Transverse colon (tissue), 4 donors: ENCODE results near the gene IL10RA. TPM values are rescaled to one million over a fixed set of nuclear protein-coding genes. Genes with fewer than 3 reads are reported as not detected.

ENCODE experiments used
- DNase-seq: peaks from one replicate; pipeline ENCODE4 v3.0.0-alpha.2; 2019
- H3K27ac ChIP-seq, 4 donors: fragments of 200-600 bp; sonication (generic); 2 replicates each; pipeline ENCODE4 v1.5.1; 2016 to 2018; ENCODE audit warnings: inconsistent platforms in 4 of 4
- H3K27me3 ChIP-seq: fragments of 200-600 bp; sonication (generic); 2 replicates; pipeline ENCODE4 v1.5.1; 2017; ENCODE audit warnings: inconsistent platforms
- H3K36me3 ChIP-seq, 4 donors: fragments of 200-600 bp; sonication (generic); 2 replicates each; pipeline ENCODE4 v1.5.1; 2017 to 2019; ENCODE audit warnings: inconsistent platforms in 4 of 4
- H3K4me1 ChIP-seq, 4 donors: fragments of 200-600 bp; sonication (generic); 2 replicates each; pipeline ENCODE4 v1.5.1; 2017 to 2020; ENCODE audit warnings: inconsistent platforms in 4 of 4
- H3K4me3 ChIP-seq, 4 donors: fragments of 200-600 bp; sonication (generic); 1 replicate in 1 of 4; 2 replicates in 3 of 4; pipeline versions ENCODE4 v1.5.1 to v1.6.1; 2017 to 2019; ENCODE audit warnings: inconsistent platforms in 4 of 4
- H3K9me3 ChIP-seq, 2 donors: fragments of 200-600 bp; sonication (generic); 2 replicates each; pipeline ENCODE4 v1.5.1; 2017 to 2019; ENCODE audit warnings: inconsistent platforms in 2 of 2
- EP300 ChIP-seq: sonication (generic); formaldehyde crosslinking; IDR thresholded peaks from one replicate; pipeline ENCODE4 v1.6.1; 2017; ENCODE audit warnings: antibody characterized with exemption, low read depth
- POLR2A ChIP-seq: fragments of 450-650 bp; IDR thresholded peaks from one replicate; pipeline ENCODE4 v1.6.1; 2016; ENCODE audit warnings: antibody characterized with exemption, mild to moderate bottlenecking, moderate library complexity
- POLR2AphosphoS5 ChIP-seq, 3 donors: sonication (generic); formaldehyde crosslinking; IDR thresholded peaks; one replicate each; pipeline ENCODE4 v1.6.1; 2016; ENCODE audit warnings: antibody characterized with exemption in 3 of 3
- WGBS, 2 donors: methylation state at CpG; one replicate each; pipeline ENCODE4 v1.1.5; 2018; ENCODE audit warnings: low coverage in 1 of 2; 5-methylcytosine and 5-hydroxymethylcytosine counted together
- in situ Hi-C, 4 donors: fragments of 200-750 bp; cut with MboI; loops; one replicate each; pipeline versions ENCODE4 v1.15.0 to v1.15.1; 2017; ENCODE audit warnings: low sequenced_read_pairs in 3 of 4, low pct_ligation_motif_present in 1 of 4, low pct_unique_long_range_greater_than_20kb in 1 of 4
- intact Hi-C: fragments of 100-400 bp; cut with DNase I; formaldehyde crosslinking; loops from one replicate; pipeline ENCODE4 v1.15.1; 2023; ENCODE audit warnings: low total_unique reads
- total RNA-seq, 4 donors: library from RNA; depleted of rRNA; stranded (reverse); fragments of >200 nt; gene quantifications; one replicate each; pipeline ENCODE4 v1.1.0, GENCODE V29; 2016
- TF ChIP-seq, protein P1 (sequence below), 5 experiments: fragments of 200-600 bp in 3 of 5; fragments of 450-650 bp in 2 of 5; sonication (generic) in 3 of 5; IDR thresholded peaks; 1 replicate in 2 of 5; 2 replicates in 3 of 5; pipeline ENCODE4 v1.5.1; 2016 to 2017; ENCODE audit warnings: antibody characterized with exemption in 5 of 5, inconsistent platforms in 3 of 5, mild to moderate bottlenecking in 2 of 5, moderate library complexity in 1 of 5

Gene IL10RA
- total RNA-seq, 4 donors from 2014 or later, result 2.8 to 25.4 (median 18.4) TPM

- TF ChIP-seq POLR2AphosphoS5 (IDR thresholded peaks at IDR 0.05) (no peak), POLR2A (no peak), EP300 (no peak)
- TF ChIP-seq, protein P1, sequence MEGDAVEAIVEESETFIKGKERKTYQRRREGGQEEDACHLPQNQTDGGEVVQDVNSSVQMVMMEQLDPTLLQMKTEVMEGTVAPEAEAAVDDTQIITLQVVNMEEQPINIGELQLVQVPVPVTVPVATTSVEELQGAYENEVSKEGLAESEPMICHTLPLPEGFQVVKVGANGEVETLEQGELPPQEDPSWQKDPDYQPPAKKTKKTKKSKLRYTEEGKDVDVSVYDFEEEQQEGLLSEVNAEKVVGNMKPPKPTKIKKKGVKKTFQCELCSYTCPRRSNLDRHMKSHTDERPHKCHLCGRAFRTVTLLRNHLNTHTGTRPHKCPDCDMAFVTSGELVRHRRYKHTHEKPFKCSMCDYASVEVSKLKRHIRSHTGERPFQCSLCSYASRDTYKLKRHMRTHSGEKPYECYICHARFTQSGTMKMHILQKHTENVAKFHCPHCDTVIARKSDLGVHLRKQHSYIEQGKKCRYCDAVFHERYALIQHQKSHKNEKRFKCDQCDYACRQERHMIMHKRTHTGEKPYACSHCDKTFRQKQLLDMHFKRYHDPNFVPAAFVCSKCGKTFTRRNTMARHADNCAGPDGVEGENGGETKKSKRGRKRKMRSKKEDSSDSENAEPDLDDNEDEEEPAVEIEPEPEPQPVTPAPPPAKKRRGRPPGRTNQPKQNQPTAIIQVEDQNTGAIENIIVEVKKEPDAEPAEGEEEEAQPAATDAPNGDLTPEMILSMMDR (IDR thresholded peaks at IDR 0.05), result no peak
- intact Hi-C loops, result no loop called here
- H3K4me1 ChIP-seq, result peaks cover 0 to 3% (median 0%) of the 10 kb centered on the region in 4 donors
- no peaks in the 10 kb centered on the region for H3K27me3 ChIP-seq
- 81 to 100% methylated on average over 1 to 4 of the region's 4 CpGs for WGBS, 2 donors
- no peaks in the 10 kb centered on the region for H3K36me3 ChIP-seq
- no peak overlapping the region for H3K27ac ChIP-seq
- in situ Hi-C loops, result loop anchor here in 1 of 4 donors (5.0 to 25.0 kb wide), 2 partner anchors 100 to 610 kb away; no protein-coding TSS in a partner anchor
- DNase-seq, result no peak
- H3K9me3 ChIP-seq, result no peaks in the 10 kb centered on the region
- H3K4me3 ChIP-seq, result no peak overlapping the region
These were observed 61.6 kb downstream of the IL10RA start for GRCh38 chr11:118047749-118048148.

GRCh38 chr11:118048472-118049370 is 62.5 kb downstream of the IL10RA start:
- in situ Hi-C loops, result loop anchor here in 1 of 4 donors (5.0 to 25.0 kb wide), 2 partner anchors 101 to 611 kb away; no protein-coding TSS in a partner anchor
- no peaks in the 10 kb centered on the region for H3K9me3 ChIP-seq
- TF ChIP-seq EP300, result no peak
- no peak for TF ChIP-seq POLR2A
- no peak for TF ChIP-seq POLR2AphosphoS5 (IDR thresholded peaks at IDR 0.05)
- TF ChIP-seq, protein P1 (IDR thresholded peaks at IDR 0.05), result no peak
- H3K4me3 ChIP-seq, result no peak overlapping the region
- H3K27me3 ChIP-seq, result no peaks in the 10 kb centered on the region
- WGBS, 2 donors, result 78 to 79% methylated on average over 4 to 11 of the region's 11 CpGs
- no peak for DNase-seq
- no peaks in the 10 kb centered on the region for H3K36me3 ChIP-seq
- no peak overlapping the region for H3K27ac ChIP-seq
- intact Hi-C loops, result no loop called here
- H3K4me1 ChIP-seq, result peaks cover 0 to 3% (median 0%) of the 10 kb centered on the region in 4 donors

- TF ChIP-seq POLR2A (no peak), EP300 (no peak), POLR2AphosphoS5 (IDR thresholded peaks at IDR 0.05) (no peak)
- TF ChIP-seq, protein P1 (IDR thresholded peaks at IDR 0.05), result no peak
- Histone ChIP-seq H3K27ac (no peak overlapping the region), H3K36me3 (no peaks in the 10 kb centered on the region), H3K4me3 (no peak overlapping the region), H3K27me3 (no peaks in the 10 kb centered on the region), H3K9me3 (no peaks in the 10 kb centered on the region), H3K4me1 (peaks cover 0 to 3% (median 0%) of the 10 kb centered on the region in 4 donors)
- intact Hi-C loops (no loop called here), in situ Hi-C loops (loop anchor here (5.0 to 25.0 kb wide), 8 partner anchors 95 to 612 kb away; partner anchors contain the start of gene FXYD2 (in 1 of the 4))
- 94 to 95% methylated on average over 6 of the region's 6 CpGs for WGBS, 2 donors
- no peak for DNase-seq
These were observed 63.6 kb downstream of the IL10RA start for GRCh38 chr11:118049771-118050170.

GRCh38 chr11:118050208-118050891 is 64.2 kb downstream of the IL10RA start:
- H3K27ac ChIP-seq, result no peak overlapping the region
- in situ Hi-C loops, result loop anchor here (10.0 to 25.0 kb wide), 7 partner anchors 96 to 613 kb away; partner anchors contain the start of gene FXYD2 (in 1 of the 4)
- H3K4me3 ChIP-seq, result no peak overlapping the region
- H3K4me1 ChIP-seq, result peaks cover 0 to 3% (median 0%) of the 10 kb centered on the region in 4 donors
- no peak for DNase-seq
- WGBS, 2 donors, result 96 to 100% methylated on average over 3 to 7 of the region's 7 CpGs
- no peaks in the 10 kb centered on the region for H3K9me3 ChIP-seq
- TF ChIP-seq, protein P1 (IDR thresholded peaks at IDR 0.05), result no peak
- TF ChIP-seq POLR2A (no peak), EP300 (no peak), POLR2AphosphoS5 (IDR thresholded peaks at IDR 0.05) (no peak)
- H3K27me3 ChIP-seq, result no peaks in the 10 kb centered on the region
- H3K36me3 ChIP-seq, result no peaks in the 10 kb centered on the region
- intact Hi-C loops, result no loop called here
